OCI-LY3 (cell line): ENCODE measurements around the gene TAF5L.
"Not testable (repeated sequence)": the region's sequence is repeated elsewhere in the genome, so short reads cannot be mapped to it uniquely, and the experiment has no call there.

Experiments
- H2AFZ ChIP-seq: fragments of 200-600, 300-600 bp; shearing (Covaris generic); 2 replicates; pipeline ENCODE4 v1.6.0; 2014; ENCODE audit warnings: antibody characterized with exemption, low read depth, low read length
- H3K27ac ChIP-seq: fragments of 200-600, 300-600 bp; sonication (generic); 2 replicates; pipeline ENCODE4 v1.5.1; 2014; ENCODE audit warnings: mild to moderate bottlenecking, low read length, moderate library complexity, mixed read lengths
- H3K27me3 ChIP-seq: fragments of 200-600, 300-600 bp; sonication (generic); 2 replicates; pipeline ENCODE4 v1.6.1; 2014; ENCODE audit warnings: low read depth, low read length, mixed read lengths
- H3K36me3 ChIP-seq: fragments of 200-600, 300-600 bp; sonication (generic); replicated peaks from 2 replicates; pipeline ENCODE3; 2014; ENCODE audit warnings: low read depth, low read length, mixed read lengths
- H3K4me1 ChIP-seq: fragments of 300-600, 200-600 bp; sonication (generic); 2 replicates; pipeline ENCODE4 v1.6.1; 2014; ENCODE audit warnings: low read length, mixed read lengths
- H3K4me2 ChIP-seq: fragments of 200-600, 300-600 bp; sonication (generic); 2 replicates; pipeline ENCODE4 v1.6.1; 2014; ENCODE audit warnings: low read length, mixed read lengths
- H3K4me3 ChIP-seq: fragments of 300-600, 200-600 bp; sonication (generic); 2 replicates; pipeline ENCODE4 v1.5.1; 2014; ENCODE audit warnings: antibody characterized with exemption, mild to moderate bottlenecking, low read length, moderate library complexity
- H3K79me2 ChIP-seq: fragments of 300-600, 200-600 bp; shearing (Covaris generic); 2 replicates; pipeline ENCODE4 v1.6.1; 2014; ENCODE audit warnings: mild to moderate bottlenecking, low read length, mixed read lengths
- H3K9ac ChIP-seq: fragments of 300-600, 200-600 bp; shearing (Covaris generic); 2 replicates; pipeline ENCODE4 v1.6.0; 2014; ENCODE audit warnings: mild to moderate bottlenecking, low read length, moderate library complexity
- H3K9me3 ChIP-seq: fragments of 200-600, 300-600 bp; shearing (Covaris generic); 2 replicates; pipeline ENCODE4 v1.6.1; 2014; ENCODE audit warnings: low read length, mixed read lengths; ENCODE audit not compliant: insufficient read depth
- H4K20me1 ChIP-seq: fragments of 200-600, 300-600 bp; sonication (generic); 2 replicates; pipeline ENCODE4 v1.6.1; 2016; ENCODE audit warnings: low read length, mixed read lengths; ENCODE audit not compliant: insufficient read depth
- CTCF ChIP-seq: fragments of 200-600, 300-600 bp; sonication (generic); IDR thresholded peaks from 2 replicates; pipeline ENCODE4 v1.5.1; 2014; ENCODE audit warnings: antibody characterized with exemption, low read length, low read depth
- EZH2phosphoT487 ChIP-seq: fragments of 200-600 bp; shearing (Covaris generic); IDR thresholded peaks from 2 replicates; pipeline ENCODE4 v1.6.1; 2018; ENCODE audit warnings: antibody characterized with exemption, mixed run types, low read depth

The TAF5L gene

GRCh38 chr1:229561141-229561540 is 64.8 kb downstream of the TAF5L start:
- Histone ChIP-seq H3K4me1 (peaks cover 35% of the 10 kb centered on the region), H4K20me1 (peaks cover 10% of the 10 kb centered on the region), H3K9me3 (no peaks in the 10 kb centered on the region), H3K27me3 (no peaks in the 10 kb centered on the region), H3K4me2 (no peak overlapping the region), H3K79me2 (peaks cover 19% of the 10 kb centered on the region), H3K9ac (no peak overlapping the region), H3K4me3 (no peak overlapping the region), H3K27ac (no peak overlapping the region), H3K36me3 (no peaks in the 10 kb centered on the region), H2AFZ (0 out of 2 replicates have a peak overlapping the region, but pooled peaks have one; percentile 15)
- TF ChIP-seq EZH2phosphoT487: no peak
- no peak for TF ChIP-seq CTCF

- not testable (repeated sequence) for H3K9me3 ChIP-seq, H3K9ac ChIP-seq, H3K27ac ChIP-seq, H3K27me3 ChIP-seq, H2AFZ ChIP-seq, H3K36me3 ChIP-seq
- peaks cover 35% of the 10 kb centered on the region for H3K4me1 ChIP-seq
- peak overlapping the region; percentile 82; the same call in 1 of the 2 replicates for H3K4me3 ChIP-seq
- H3K79me2 ChIP-seq: peaks cover 27% of the 10 kb centered on the region
- peaks cover 13% of the 10 kb centered on the region for H4K20me1 ChIP-seq
- H3K4me2 ChIP-seq: peak overlapping the region; percentile 87
Observed at GRCh38 chr1:229560124-229560523, 65.8 kb downstream of the TAF5L start.

GRCh38 chr1:229559336-229559801 is 66.6 kb downstream of the TAF5L start:
- Histone ChIP-seq H4K20me1 (peaks cover 18% of the 10 kb centered on the region), H2AFZ (peak overlapping the region; percentile 80), H3K4me1 (peaks cover 33% of the 10 kb centered on the region), H3K4me2 (peak overlapping the region; percentile 87), H3K79me2 (peaks cover 34% of the 10 kb centered on the region), H3K4me3 (peak overlapping the region; percentile 82), H3K9ac (peak overlapping the region; percentile 77)
- H3K27ac ChIP-seq, H3K27me3 ChIP-seq, H3K36me3 ChIP-seq, H3K9me3 ChIP-seq: not testable (repeated sequence)

GRCh38 chr1:229558460-229559335 is 67.2 kb downstream of the TAF5L start, which contains the start of gene ABCB10:
Gene ABCB10, minus strand, starts transcription at chr1:229558707. Its CDS starts 55 bp downstream, at chr1:229558652.
- Histone ChIP-seq H2AFZ (peak within 1 kb of the TSS; percentile 80), H3K27me3 (no peaks in the 10 kb centered on the region), H3K36me3 (no peaks in the 10 kb centered on the region), H3K4me2 (peak within 1 kb of the TSS; percentile 87), H3K9me3 (no peaks in the 10 kb centered on the region), H3K27ac (peak within 1 kb of the TSS; percentile 46), H4K20me1 (peaks cover 24% of the 10 kb centered on the region), H3K4me3 (peak within 1 kb of the TSS; percentile 82), H3K4me1 (peaks cover 29% of the 10 kb centered on the region), H3K79me2 (peaks cover 41% of the 10 kb centered on the region), H3K9ac (peak within 1 kb of the TSS; percentile 77)
- peak; percentile 82 for TF ChIP-seq CTCF
- TF ChIP-seq EZH2phosphoT487: no peak

GRCh38 chr1:229557913-229558414 is 68.0 kb downstream of the TAF5L start:
- Histone ChIP-seq H2AFZ (peak overlapping the region; percentile 29; the same call in 1 of the 2 replicates), H3K4me3 (peak overlapping the region; percentile 82), H3K27ac (peak overlapping the region; percentile 4), H4K20me1 (peaks cover 29% of the 10 kb centered on the region), H3K4me1 (peaks cover 22% of the 10 kb centered on the region), H3K79me2 (peaks cover 46% of the 10 kb centered on the region), H3K27me3 (no peaks in the 10 kb centered on the region), H3K4me2 (peak overlapping the region; percentile 85), H3K9me3 (no peaks in the 10 kb centered on the region), H3K36me3 (no peaks in the 10 kb centered on the region), H3K9ac (peak overlapping the region; percentile 77)
- TF ChIP-seq EZH2phosphoT487 (no peak), CTCF (peak; percentile 21; the same call in 1 of the 2 replicates)
